ENCODE measurements around the gene MTFP1.

Gene MTFP1

GRCh38 chr22:30424534-30425326 is 838 bp upstream of the MTFP1 start:
- peaks cover 64% of the 10 kb centered on the region for H3K79me2 ChIP-seq (ENCODE audit: insufficient read depth, low read length)
- no peaks in the 10 kb centered on the region for H3K9me2 ChIP-seq (replicated peaks; ENCODE audit: low read depth, low read length)
- peak overlapping the region; percentile 83 for H3K4me2 ChIP-seq (ENCODE audit: low read depth, low read length, poor library complexity, severe bottlenecking)
- peak overlapping the region; percentile 86 for H2AFZ ChIP-seq (ENCODE audit: low read length)
- peaks cover 16% of the 10 kb centered on the region for H4K20me1 ChIP-seq (ENCODE audit: insufficient read depth, low read length, poor library complexity, severe bottlenecking)
- H3K36me3 ChIP-seq (ENCODE audit: insufficient read depth, low read length): peaks cover 17% of the 10 kb centered on the region; the same call in 1 of the 2 replicates
- peaks cover 53% of the 10 kb centered on the region for H3K4me1 ChIP-seq (ENCODE audit: insufficient read depth, low read length, poor library complexity, severe bottlenecking)
- H3K27me3 ChIP-seq (ENCODE audit: insufficient read depth, low read length, poor library complexity, severe bottlenecking): no peaks in the 10 kb centered on the region
- peak overlapping the region; percentile 90 for H3K4me3 ChIP-seq (ENCODE audit: low read length, poor library complexity, severe bottlenecking)
- 0 out of 2 replicates have a peak, but pooled peaks cover 4% of the 10 kb centered on the region for H3F3A ChIP-seq (ENCODE audit: low read depth)
- peak overlapping the region; percentile 77 for H3K9ac ChIP-seq (ENCODE audit: low read depth, low read length, poor library complexity, severe bottlenecking)
- TF ChIP-seq CTCF (conservative IDR thresholded peaks at IDR 0.05; ENCODE audit: low read length): no peak
- TF ChIP-seq EZH2phosphoT487 (IDR thresholded peaks at IDR 0.05; ENCODE audit: borderline replicate concordance): no peak
- H3K9me3 ChIP-seq (ENCODE audit: insufficient read depth, low read depth, low read length): no peaks in the 10 kb centered on the region

GRCh38 chr22:30425327-30425615 is 297 bp upstream of the MTFP1 start:
- Histone ChIP-seq H3K79me2 (ENCODE audit: insufficient read depth, low read length) (peaks cover 62% of the 10 kb centered on the region), H3K4me1 (ENCODE audit: insufficient read depth, low read length, poor library complexity, severe bottlenecking) (peaks cover 51% of the 10 kb centered on the region), H3K9me3 (ENCODE audit: insufficient read depth, low read depth, low read length) (no peaks in the 10 kb centered on the region), H4K20me1 (ENCODE audit: insufficient read depth, low read length, poor library complexity, severe bottlenecking) (peaks cover 16% of the 10 kb centered on the region), H3K9me2 (replicated peaks; ENCODE audit: low read depth, low read length) (no peaks in the 10 kb centered on the region), H3K36me3 (ENCODE audit: insufficient read depth, low read length) (peaks cover 17% of the 10 kb centered on the region; the same call in 1 of the 2 replicates), H3K4me2 (ENCODE audit: low read depth, low read length, poor library complexity, severe bottlenecking) (peak overlapping the region; percentile 83), H3K9ac (ENCODE audit: low read depth, low read length, poor library complexity, severe bottlenecking) (peak overlapping the region; percentile 77), H3K4me3 (ENCODE audit: low read length, poor library complexity, severe bottlenecking) (peak overlapping the region; percentile 90), H2AFZ (ENCODE audit: low read length) (peak overlapping the region; percentile 83), H3K27me3 (ENCODE audit: insufficient read depth, low read length, poor library complexity, severe bottlenecking) (no peaks in the 10 kb centered on the region), H3F3A (ENCODE audit: low read depth) (0 out of 2 replicates have a peak, but pooled peaks cover 4% of the 10 kb centered on the region)
- TF ChIP-seq CTCF (conservative IDR thresholded peaks at IDR 0.05; ENCODE audit: low read length): no peak
- no peak for TF ChIP-seq EZH2phosphoT487 (IDR thresholded peaks at IDR 0.05; ENCODE audit: borderline replicate concordance)

- 0 out of 2 replicates have a peak, but pooled peaks cover 4% of the 10 kb centered on the region for H3F3A ChIP-seq (ENCODE audit: low read depth)
Measured at GRCh38 chr22:30426388-30427353, 1.1 kb downstream of the MTFP1 start.

More at GRCh38 chr22:30426388-30427353, 1.1 kb downstream of the MTFP1 start:
- Histone ChIP-seq H3K79me2 (ENCODE audit: insufficient read depth, low read length) (peaks cover 49% of the 10 kb centered on the region), H3K9me2 (replicated peaks; ENCODE audit: low read depth, low read length) (no peaks in the 10 kb centered on the region), H3K4me3 (ENCODE audit: low read length, poor library complexity, severe bottlenecking) (peak overlapping the region; percentile 90), H3K9me3 (ENCODE audit: insufficient read depth, low read depth, low read length) (no peaks in the 10 kb centered on the region), H3K9ac (ENCODE audit: low read depth, low read length, poor library complexity, severe bottlenecking) (peak overlapping the region; percentile 77), H3K4me2 (ENCODE audit: low read depth, low read length, poor library complexity, severe bottlenecking) (peak overlapping the region; percentile 83), H3K36me3 (ENCODE audit: insufficient read depth, low read length) (peaks cover 17% of the 10 kb centered on the region; the same call in 1 of the 2 replicates), H3K4me1 (ENCODE audit: insufficient read depth, low read length, poor library complexity, severe bottlenecking) (peaks cover 38% of the 10 kb centered on the region), H2AFZ (ENCODE audit: low read length) (no peak overlapping the region), H4K20me1 (ENCODE audit: insufficient read depth, low read length, poor library complexity, severe bottlenecking) (peaks cover 16% of the 10 kb centered on the region), H3K27me3 (ENCODE audit: insufficient read depth, low read length, poor library complexity, severe bottlenecking) (no peaks in the 10 kb centered on the region)
- TF ChIP-seq EZH2phosphoT487 (IDR thresholded peaks at IDR 0.05; ENCODE audit: borderline replicate concordance) (no peak), CTCF (conservative IDR thresholded peaks at IDR 0.05; ENCODE audit: low read length) (peak; percentile 76)
